ENCODE results near the gene RCVRN. TPM values are rescaled to one million over a fixed set of nuclear protein-coding genes. Genes with fewer than 3 reads are reported as not detected.

RCVRN gene
- total RNA-seq, 3 donors from 2014 or later (not counting 1 experiment from before 2014, with no cell fraction given) = 0.86 to 2.0 (median 1.7) TPM

DNA sequence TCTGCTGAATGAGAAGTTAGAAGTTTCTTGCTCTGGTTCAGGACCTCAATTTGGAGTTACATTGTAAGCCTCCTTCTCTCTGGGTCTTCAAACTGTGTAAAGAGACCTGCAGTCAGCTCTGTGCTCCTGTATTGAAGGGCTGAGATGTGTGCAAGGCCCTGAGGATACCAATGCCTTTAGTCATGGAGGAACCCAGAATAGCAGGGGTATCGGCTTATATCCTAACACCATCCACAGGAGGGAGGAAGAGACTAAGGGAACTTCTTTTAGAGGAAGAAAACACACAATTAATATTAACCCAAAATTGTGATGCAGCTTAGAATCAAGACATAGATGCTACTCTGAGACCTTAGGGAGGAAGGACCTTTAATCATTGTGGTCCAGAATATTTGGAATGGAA is 42.9 kb downstream of the RCVRN start:
- Mint-ChIP-seq H3K27ac (no peak overlapping the region), H3K27me3 (ENCODE audit: low read depth in 2 of 2) (peaks cover 7 to 33% of the 10 kb centered on the region in 2 donors), H3K36me3 (no peaks in the 10 kb centered on the region), H3K4me1 (no peaks in the 10 kb centered on the region), H3K9me3 (no peaks in the 10 kb centered on the region), H3K4me3 (no peak overlapping the region)
- Histone ChIP-seq H3K4me1 (ENCODE audit: control insufficient read depth, insufficient read depth, low read length) (no peaks in the 10 kb centered on the region), H3K36me3 (ENCODE audit: control insufficient read depth, insufficient read depth, low read length) (no peaks in the 10 kb centered on the region), H3K4me3 (ENCODE audit: low read length) (no peak overlapping the region), H3K27me3 (ENCODE audit: control insufficient read depth, insufficient read depth, low read length) (no peaks in the 10 kb centered on the region), H3K27ac (ENCODE audit: low read length) (no peak overlapping the region), H3K9me3 (ENCODE audit: control insufficient read depth, insufficient read depth, low read length) (peaks cover 3% of the 10 kb centered on the region)
- no peak for ATAC-seq
- DNase-seq = no peak
- WGBS (ENCODE audit: insufficient coverage) = no CpG with 5 or more reads among the region's 1 CpG
- intact Hi-C loops (cut with micrococcal nuclease) = no loop called here
- TF ChIP-seq, protein P1, sequence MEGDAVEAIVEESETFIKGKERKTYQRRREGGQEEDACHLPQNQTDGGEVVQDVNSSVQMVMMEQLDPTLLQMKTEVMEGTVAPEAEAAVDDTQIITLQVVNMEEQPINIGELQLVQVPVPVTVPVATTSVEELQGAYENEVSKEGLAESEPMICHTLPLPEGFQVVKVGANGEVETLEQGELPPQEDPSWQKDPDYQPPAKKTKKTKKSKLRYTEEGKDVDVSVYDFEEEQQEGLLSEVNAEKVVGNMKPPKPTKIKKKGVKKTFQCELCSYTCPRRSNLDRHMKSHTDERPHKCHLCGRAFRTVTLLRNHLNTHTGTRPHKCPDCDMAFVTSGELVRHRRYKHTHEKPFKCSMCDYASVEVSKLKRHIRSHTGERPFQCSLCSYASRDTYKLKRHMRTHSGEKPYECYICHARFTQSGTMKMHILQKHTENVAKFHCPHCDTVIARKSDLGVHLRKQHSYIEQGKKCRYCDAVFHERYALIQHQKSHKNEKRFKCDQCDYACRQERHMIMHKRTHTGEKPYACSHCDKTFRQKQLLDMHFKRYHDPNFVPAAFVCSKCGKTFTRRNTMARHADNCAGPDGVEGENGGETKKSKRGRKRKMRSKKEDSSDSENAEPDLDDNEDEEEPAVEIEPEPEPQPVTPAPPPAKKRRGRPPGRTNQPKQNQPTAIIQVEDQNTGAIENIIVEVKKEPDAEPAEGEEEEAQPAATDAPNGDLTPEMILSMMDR (IDR thresholded peaks at IDR 0.05) = no peak

DNA sequence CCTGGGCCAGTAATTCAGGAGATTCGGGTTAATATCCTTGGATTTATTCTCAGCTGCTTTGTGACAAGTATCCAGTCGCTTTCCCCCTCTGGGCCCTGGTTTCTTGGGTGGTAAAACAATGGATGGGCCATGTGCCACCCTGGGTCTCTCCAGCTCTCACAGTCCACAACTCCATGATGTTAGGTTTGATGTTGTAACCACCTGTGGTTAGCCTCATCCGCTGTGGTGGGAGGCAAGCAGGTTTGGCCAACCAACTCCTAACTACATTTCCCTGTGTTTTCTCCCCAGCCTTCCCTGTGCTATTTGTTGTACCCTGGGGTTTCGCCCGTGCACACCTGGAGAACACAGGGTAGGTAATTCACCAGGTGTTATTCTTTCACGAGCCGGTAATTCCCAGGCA is 44.2 kb downstream of the RCVRN start:
- no peaks in the 10 kb centered on the region for H3K9me3 Mint-ChIP-seq

GRCh38 chr17:9859781-9860180 is 45.3 kb downstream of the RCVRN start:
- TF ChIP-seq, protein P1 (IDR thresholded peaks at IDR 0.05) = no peak
- H3K9me3 ChIP-seq (ENCODE audit: control insufficient read depth, insufficient read depth, low read length) = peaks cover 3% of the 10 kb centered on the region
- intact Hi-C loops (cut with micrococcal nuclease) = no loop called here
- Mint-ChIP-seq H3K27me3 (ENCODE audit: low read depth in 2 of 2) (peaks cover 2 to 23% of the 10 kb centered on the region in 2 donors), H3K9me3 (no peaks in the 10 kb centered on the region), H3K27ac (no peak overlapping the region), H3K4me1 (no peaks in the 10 kb centered on the region), H3K4me3 (no peak overlapping the region), H3K36me3 (no peaks in the 10 kb centered on the region)
- no peak overlapping the region for H3K4me3 ChIP-seq (ENCODE audit: low read length)
- DNase-seq = no peak
- no peaks in the 10 kb centered on the region for H3K36me3 ChIP-seq (ENCODE audit: control insufficient read depth, insufficient read depth, low read length)
- no peaks in the 10 kb centered on the region for H3K27me3 ChIP-seq (ENCODE audit: control insufficient read depth, insufficient read depth, low read length)
- WGBS (ENCODE audit: insufficient coverage) = 90% methylated on average over 5 of the region's 5 CpGs
- H3K27ac ChIP-seq (ENCODE audit: low read length) = no peak overlapping the region
- no peaks in the 10 kb centered on the region for H3K4me1 ChIP-seq (ENCODE audit: control insufficient read depth, insufficient read depth, low read length)
- ATAC-seq = no peak

More for the DNA sequence above, 44.2 kb downstream of the RCVRN start:
- no peak overlapping the region for H3K4me3 Mint-ChIP-seq
- no peak for ATAC-seq
- WGBS (ENCODE audit: insufficient coverage) = 88% methylated on average over 7 of the region's 7 CpGs
- no peak for DNase-seq
- no peaks in the 10 kb centered on the region for H3K36me3 Mint-ChIP-seq
- H3K27me3 Mint-ChIP-seq (ENCODE audit: low read depth in 2 of 2) = peaks cover 7 to 24% of the 10 kb centered on the region in 2 donors
- H3K27ac Mint-ChIP-seq = no peak overlapping the region
- Histone ChIP-seq H3K4me1 (ENCODE audit: control insufficient read depth, insufficient read depth, low read length) (no peaks in the 10 kb centered on the region), H3K27me3 (ENCODE audit: control insufficient read depth, insufficient read depth, low read length) (no peaks in the 10 kb centered on the region), H3K4me3 (ENCODE audit: low read length) (no peak overlapping the region), H3K36me3 (ENCODE audit: control insufficient read depth, insufficient read depth, low read length) (no peaks in the 10 kb centered on the region), H3K9me3 (ENCODE audit: control insufficient read depth, insufficient read depth, low read length) (peaks cover 3% of the 10 kb centered on the region), H3K27ac (ENCODE audit: low read length) (no peak overlapping the region)
- intact Hi-C loops (cut with micrococcal nuclease) = no loop called here
- TF ChIP-seq, protein P1 (IDR thresholded peaks at IDR 0.05) = no peak
- no peaks in the 10 kb centered on the region for H3K4me1 Mint-ChIP-seq

- DNase-seq = no peak
- Histone ChIP-seq H3K27ac (ENCODE audit: low read length) (no peak overlapping the region), H3K4me1 (ENCODE audit: control insufficient read depth, insufficient read depth, low read length) (no peaks in the 10 kb centered on the region), H3K36me3 (ENCODE audit: control insufficient read depth, insufficient read depth, low read length) (no peaks in the 10 kb centered on the region), H3K9me3 (ENCODE audit: control insufficient read depth, insufficient read depth, low read length) (peaks cover 3% of the 10 kb centered on the region), H3K4me3 (ENCODE audit: low read length) (no peak overlapping the region), H3K27me3 (ENCODE audit: control insufficient read depth, insufficient read depth, low read length) (no peaks in the 10 kb centered on the region)
- Mint-ChIP-seq H3K4me3 (no peak overlapping the region), H3K27ac (no peak overlapping the region), H3K4me1 (no peaks in the 10 kb centered on the region), H3K27me3 (ENCODE audit: low read depth in 2 of 2) (peaks cover 7% of the 10 kb centered on the region in 2 donors), H3K9me3 (no peaks in the 10 kb centered on the region), H3K36me3 (no peaks in the 10 kb centered on the region)
- 61% methylated on average over 4 of the region's 4 CpGs for WGBS (ENCODE audit: insufficient coverage)
- TF ChIP-seq, protein P1 (IDR thresholded peaks at IDR 0.05) = no peak
- ATAC-seq = no peak
- intact Hi-C loops (cut with micrococcal nuclease) = no loop called here
Observed at GRCh38 chr17:9855036-9855435, 50.0 kb downstream of the RCVRN start.
